Suprapubic skin (tissue), 4 donors: Measurements from ENCODE around the gene ZDHHC6. TPM values are rescaled to one million over a fixed set of nuclear protein-coding genes. Genes with fewer than 3 reads are reported as not detected.
"Not testable (repeated sequence)": the region's sequence is repeated elsewhere in the genome, so short reads cannot be mapped to it uniquely, and the experiment has no call there.

Experiments used
- DNase-seq, 2 donors: peaks; one replicate each; pipeline ENCODE4 v3.0.0-alpha.2; 2019; ENCODE audit warnings: low spot score in 2 of 2
- H3K27ac ChIP-seq: fragments of 200-600 bp; sonication (generic); one replicate; pipeline ENCODE4 v1.5.1; 2019
- H3K27me3 ChIP-seq: fragments of 200-600 bp; sonication (generic); one replicate; pipeline ENCODE4 v1.5.1; 2019
- H3K36me3 ChIP-seq: fragments of 200-600 bp; sonication (generic); one replicate; pipeline ENCODE4 v1.5.1; 2019
- H3K4me1 ChIP-seq: fragments of 200-600 bp; sonication (generic); one replicate; pipeline ENCODE4 v1.5.1; 2019
- H3K4me3 ChIP-seq: fragments of 200-600 bp; sonication (generic); one replicate; pipeline ENCODE4 v1.5.1; 2019; ENCODE audit warnings: mild to moderate bottlenecking
- H3K9me3 ChIP-seq: fragments of 200-600 bp; sonication (generic); one replicate; pipeline ENCODE4 v1.5.1; 2019
- EP300 ChIP-seq: sonication (generic); formaldehyde crosslinking; IDR thresholded peaks from one replicate; pipeline ENCODE4 v1.6.1; 2017; ENCODE audit warnings: antibody characterized with exemption
- POLR2A ChIP-seq, 2 donors: fragments of 450-650 bp; IDR thresholded peaks; one replicate each; pipeline ENCODE4 v1.6.1; 2017; ENCODE audit warnings: antibody characterized with exemption in 2 of 2, mild to moderate bottlenecking in 2 of 2, moderate library complexity in 2 of 2
- POLR2AphosphoS5 ChIP-seq, 3 donors: sonication (generic); formaldehyde crosslinking; IDR thresholded peaks; one replicate each; pipeline ENCODE4 v1.6.1; 2017; ENCODE audit warnings: antibody characterized with exemption in 3 of 3
- WGBS: methylation state at CpG from one replicate; pipeline ENCODE4 v1.1.5; 2018; 5-methylcytosine and 5-hydroxymethylcytosine counted together
- total RNA-seq, 4 donors: library from RNA; depleted of rRNA; stranded (reverse); fragments of >200 nt; gene quantifications; one replicate each; pipeline ENCODE4 v1.1.0, GENCODE V29; 2016
- TF ChIP-seq, protein P1 (sequence below), 2 donors: fragments of 200-600 bp in 1 of 2; fragments of 450-650 bp in 1 of 2; sonication (generic) in 1 of 2; IDR thresholded peaks; one replicate each; pipeline ENCODE4 v1.5.1; 2016 to 2019; ENCODE audit warnings: antibody characterized with exemption in 2 of 2, mild to moderate bottlenecking in 1 of 2, moderate library complexity in 1 of 2

The ZDHHC6 gene
- total RNA-seq, 4 donors from 2014 or later = 11.4 to 46.3 (median 15.6) TPM

GRCh38 chr10:112409755-112410154, 37.0 kb downstream of the ZDHHC6 start:
- no peaks in the 10 kb centered on the region for H3K27me3 ChIP-seq
- no peaks in the 10 kb centered on the region for H3K36me3 ChIP-seq
- 51% methylated on average over 4 of the region's 4 CpGs for WGBS
- no peaks in the 10 kb centered on the region for H3K4me1 ChIP-seq
- no peak for DNase-seq
- H3K9me3 ChIP-seq = no peaks in the 10 kb centered on the region
- no peak overlapping the region for H3K4me3 ChIP-seq
- no peak overlapping the region for H3K27ac ChIP-seq
- TF ChIP-seq, protein P1, sequence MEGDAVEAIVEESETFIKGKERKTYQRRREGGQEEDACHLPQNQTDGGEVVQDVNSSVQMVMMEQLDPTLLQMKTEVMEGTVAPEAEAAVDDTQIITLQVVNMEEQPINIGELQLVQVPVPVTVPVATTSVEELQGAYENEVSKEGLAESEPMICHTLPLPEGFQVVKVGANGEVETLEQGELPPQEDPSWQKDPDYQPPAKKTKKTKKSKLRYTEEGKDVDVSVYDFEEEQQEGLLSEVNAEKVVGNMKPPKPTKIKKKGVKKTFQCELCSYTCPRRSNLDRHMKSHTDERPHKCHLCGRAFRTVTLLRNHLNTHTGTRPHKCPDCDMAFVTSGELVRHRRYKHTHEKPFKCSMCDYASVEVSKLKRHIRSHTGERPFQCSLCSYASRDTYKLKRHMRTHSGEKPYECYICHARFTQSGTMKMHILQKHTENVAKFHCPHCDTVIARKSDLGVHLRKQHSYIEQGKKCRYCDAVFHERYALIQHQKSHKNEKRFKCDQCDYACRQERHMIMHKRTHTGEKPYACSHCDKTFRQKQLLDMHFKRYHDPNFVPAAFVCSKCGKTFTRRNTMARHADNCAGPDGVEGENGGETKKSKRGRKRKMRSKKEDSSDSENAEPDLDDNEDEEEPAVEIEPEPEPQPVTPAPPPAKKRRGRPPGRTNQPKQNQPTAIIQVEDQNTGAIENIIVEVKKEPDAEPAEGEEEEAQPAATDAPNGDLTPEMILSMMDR (IDR thresholded peaks at IDR 0.05) = no peak
- no peak for TF ChIP-seq POLR2AphosphoS5 (IDR thresholded peaks at IDR 0.05)
- TF ChIP-seq EP300 = no peak
- TF ChIP-seq POLR2A (IDR thresholded peaks at IDR 0.05) = no peak

GRCh38 chr10:112409299-112409698, 37.4 kb downstream of the ZDHHC6 start:
- H3K27me3 ChIP-seq = no peaks in the 10 kb centered on the region
- no peak for DNase-seq
- H3K9me3 ChIP-seq = no peaks in the 10 kb centered on the region
- WGBS = 83% methylated on average over 2 of the region's 2 CpGs
- no peak overlapping the region for H3K4me3 ChIP-seq
- no peaks in the 10 kb centered on the region for H3K36me3 ChIP-seq
- H3K27ac ChIP-seq = no peak overlapping the region
- no peak for TF ChIP-seq EP300
- no peak for TF ChIP-seq POLR2A (IDR thresholded peaks at IDR 0.05)
- TF ChIP-seq, protein P1 (IDR thresholded peaks at IDR 0.05) = no peak
- no peak for TF ChIP-seq POLR2AphosphoS5 (IDR thresholded peaks at IDR 0.05)
- no peaks in the 10 kb centered on the region for H3K4me1 ChIP-seq

DNA sequence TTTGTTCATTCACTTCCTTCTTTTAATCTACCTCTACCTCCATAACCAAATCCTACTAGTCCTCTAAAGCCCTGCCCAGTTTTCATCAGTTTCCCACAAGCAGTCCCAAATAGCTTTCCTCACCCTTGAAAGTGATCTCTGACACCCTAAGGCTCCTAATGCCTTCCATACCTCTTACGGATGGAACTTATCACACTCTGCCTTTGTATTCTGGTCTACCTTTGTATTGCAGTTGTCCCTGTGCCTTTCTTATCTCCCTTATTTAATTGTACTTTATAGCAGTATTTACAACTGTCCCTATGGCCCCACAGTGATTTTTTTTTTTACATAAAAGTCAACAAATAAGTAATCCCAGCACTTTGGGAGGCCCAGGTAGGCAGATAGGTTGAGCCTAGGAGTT, 39.0 kb downstream of the ZDHHC6 start:
- H3K27ac ChIP-seq = no peak overlapping the region
- H3K27me3 ChIP-seq = no peaks in the 10 kb centered on the region
- no peak for DNase-seq
- 100% methylated on average over 1 of the region's 1 CpG for WGBS
- TF ChIP-seq EP300 (no peak), POLR2A (IDR thresholded peaks at IDR 0.05) (no peak), POLR2AphosphoS5 (IDR thresholded peaks at IDR 0.05) (no peak)
- TF ChIP-seq, protein P1 (IDR thresholded peaks at IDR 0.05) = no peak
- no peaks in the 10 kb centered on the region for H3K9me3 ChIP-seq
- H3K4me3 ChIP-seq = no peak overlapping the region
- H3K36me3 ChIP-seq = no peaks in the 10 kb centered on the region
- no peaks in the 10 kb centered on the region for H3K4me1 ChIP-seq

DNA sequence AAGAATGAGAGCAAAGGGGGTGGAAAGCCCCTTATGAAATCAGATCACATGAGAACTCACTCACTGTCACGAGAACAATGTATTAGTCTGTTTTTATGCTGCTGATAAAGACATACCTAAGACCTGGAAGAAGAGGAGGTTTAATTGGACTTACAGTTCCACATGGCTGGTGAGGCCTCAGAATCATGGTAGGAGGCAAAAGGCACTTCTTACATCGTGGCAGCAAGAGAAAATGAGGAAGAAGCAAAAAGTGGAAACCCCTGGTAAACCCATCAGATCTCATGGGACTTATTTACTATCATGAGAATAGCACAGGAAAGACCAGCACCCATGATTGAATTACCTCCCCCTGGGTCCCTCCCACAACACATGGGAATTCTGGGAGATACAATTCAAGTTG, 39.9 kb downstream of the ZDHHC6 start:
- DNase-seq = not testable (repeated sequence)

DNA sequence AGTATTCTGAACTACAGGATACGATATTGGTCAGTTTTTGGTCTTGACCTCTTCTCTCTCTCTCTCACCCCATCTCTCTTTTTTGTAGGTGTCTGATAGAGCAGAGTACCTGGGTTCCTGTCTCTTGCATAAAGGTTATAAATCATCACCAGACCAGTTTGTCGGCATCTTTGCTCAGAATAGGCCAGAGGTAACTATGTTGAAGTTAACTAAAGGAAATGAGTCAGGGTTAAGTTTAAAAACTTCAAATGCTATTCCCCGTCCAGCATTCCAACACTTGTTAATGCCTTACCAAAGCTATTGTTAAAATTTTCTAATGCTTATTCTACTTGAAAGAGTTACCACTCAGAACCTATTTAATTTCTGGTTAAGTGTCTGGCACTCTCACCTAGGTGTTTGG, 42.1 kb downstream of the ZDHHC6 start:
- no peaks in the 10 kb centered on the region for H3K4me1 ChIP-seq
- no peaks in the 10 kb centered on the region for H3K27me3 ChIP-seq
- no peaks in the 10 kb centered on the region for H3K36me3 ChIP-seq
- WGBS = 66% methylated on average over 3 of the region's 3 CpGs
- no peak overlapping the region for H3K4me3 ChIP-seq
- TF ChIP-seq, protein P1 (IDR thresholded peaks at IDR 0.05) = no peak
- no peak for TF ChIP-seq POLR2A (IDR thresholded peaks at IDR 0.05)
- no peak for TF ChIP-seq POLR2AphosphoS5 (IDR thresholded peaks at IDR 0.05)
- TF ChIP-seq EP300 = no peak
- H3K27ac ChIP-seq = no peak overlapping the region
- H3K9me3 ChIP-seq = no peaks in the 10 kb centered on the region
- DNase-seq = no peak

More for the DNA sequence above, 39.9 kb downstream of the ZDHHC6 start:
- not testable (repeated sequence) for H3K27me3 ChIP-seq, H3K4me1 ChIP-seq, H3K9me3 ChIP-seq, H3K36me3 ChIP-seq, H3K4me3 ChIP-seq, H3K27ac ChIP-seq
- 77% methylated on average over 2 of the region's 2 CpGs for WGBS

DNA sequence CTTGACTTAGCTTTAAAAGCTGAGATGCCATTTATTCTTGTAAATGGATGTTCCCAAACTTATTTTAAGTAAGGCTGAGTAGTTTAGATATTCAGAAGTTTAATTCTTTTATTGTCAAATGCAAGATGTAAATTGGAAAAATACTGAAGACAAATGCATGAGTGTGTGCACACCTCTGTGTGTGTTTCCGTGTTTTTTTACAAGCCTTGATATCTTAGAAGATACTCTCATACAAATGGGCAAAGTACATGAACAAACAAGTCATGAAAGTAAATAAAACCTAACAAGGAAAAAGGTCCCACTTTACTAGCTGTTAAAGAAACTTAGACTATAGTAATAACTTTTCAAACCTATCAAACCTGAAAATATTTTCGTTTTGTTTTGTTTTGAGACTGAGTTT, 43.8 kb downstream of the ZDHHC6 start:
- H3K9me3 ChIP-seq = no peaks in the 10 kb centered on the region
- no peak for DNase-seq
- H3K4me3 ChIP-seq = no peak overlapping the region
- no peaks in the 10 kb centered on the region for H3K36me3 ChIP-seq
- no peaks in the 10 kb centered on the region for H3K27me3 ChIP-seq
- no peaks in the 10 kb centered on the region for H3K4me1 ChIP-seq
- H3K27ac ChIP-seq = no peak overlapping the region
- TF ChIP-seq EP300 (no peak), POLR2AphosphoS5 (IDR thresholded peaks at IDR 0.05) (no peak)
- 88% methylated on average over 2 of the region's 2 CpGs for WGBS
